Gastroesophageal sphincter (tissue), 3 donors: ENCODE results near the gene CNN3.

Source experiments
- EP300 ChIP-seq: sonication (generic); formaldehyde crosslinking; IDR thresholded peaks from one replicate; pipeline ENCODE4 v1.6.1; 2017; ENCODE audit warnings: antibody characterized with exemption, mild to moderate bottlenecking
- TF ChIP-seq, protein P1 (sequence below), 4 experiments: fragments of 200-600 bp in 2 of 4; fragments of 450-650 bp in 2 of 4; sonication (generic) in 1 of 4; IDR thresholded peaks; one replicate each; pipeline ENCODE4 v1.5.1; 2017 to 2019; ENCODE audit warnings: antibody characterized with exemption in 4 of 4, mild to moderate bottlenecking in 2 of 4, moderate library complexity in 2 of 4

DNA sequence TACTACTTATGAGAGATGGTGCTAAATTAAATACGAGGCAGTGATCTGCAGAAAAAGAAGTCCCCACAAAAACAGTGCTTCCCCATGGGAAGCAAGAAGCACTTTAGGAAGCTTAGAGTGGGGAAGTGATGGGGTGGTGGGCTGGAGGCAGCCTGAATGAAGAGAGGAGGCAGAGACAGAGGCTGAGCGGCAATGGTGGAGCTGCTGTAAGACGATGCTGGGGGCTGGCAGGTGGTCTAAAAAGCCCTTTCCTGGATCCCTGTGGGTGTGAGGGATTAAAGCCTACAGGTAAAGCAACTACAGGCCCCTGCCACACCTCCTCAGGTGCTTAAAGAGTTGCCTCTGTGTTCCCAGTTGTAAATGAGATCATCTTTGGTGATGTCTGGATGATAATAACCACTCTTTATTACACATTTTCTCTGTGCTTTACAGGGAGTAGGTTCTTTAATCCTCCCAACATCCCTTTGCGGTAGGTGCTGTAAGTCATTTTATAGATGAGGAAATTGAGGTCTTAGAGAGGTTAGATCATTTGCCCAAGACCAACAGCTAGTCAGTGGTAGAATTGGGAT is 39.2 kb downstream of the CNN3 start:
- no peak for TF ChIP-seq EP300
- TF ChIP-seq, protein P1, sequence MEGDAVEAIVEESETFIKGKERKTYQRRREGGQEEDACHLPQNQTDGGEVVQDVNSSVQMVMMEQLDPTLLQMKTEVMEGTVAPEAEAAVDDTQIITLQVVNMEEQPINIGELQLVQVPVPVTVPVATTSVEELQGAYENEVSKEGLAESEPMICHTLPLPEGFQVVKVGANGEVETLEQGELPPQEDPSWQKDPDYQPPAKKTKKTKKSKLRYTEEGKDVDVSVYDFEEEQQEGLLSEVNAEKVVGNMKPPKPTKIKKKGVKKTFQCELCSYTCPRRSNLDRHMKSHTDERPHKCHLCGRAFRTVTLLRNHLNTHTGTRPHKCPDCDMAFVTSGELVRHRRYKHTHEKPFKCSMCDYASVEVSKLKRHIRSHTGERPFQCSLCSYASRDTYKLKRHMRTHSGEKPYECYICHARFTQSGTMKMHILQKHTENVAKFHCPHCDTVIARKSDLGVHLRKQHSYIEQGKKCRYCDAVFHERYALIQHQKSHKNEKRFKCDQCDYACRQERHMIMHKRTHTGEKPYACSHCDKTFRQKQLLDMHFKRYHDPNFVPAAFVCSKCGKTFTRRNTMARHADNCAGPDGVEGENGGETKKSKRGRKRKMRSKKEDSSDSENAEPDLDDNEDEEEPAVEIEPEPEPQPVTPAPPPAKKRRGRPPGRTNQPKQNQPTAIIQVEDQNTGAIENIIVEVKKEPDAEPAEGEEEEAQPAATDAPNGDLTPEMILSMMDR (IDR thresholded peaks at IDR 0.05) = no peak
